ENCODE measurements around the gene RANBP17.

Gene RANBP17

GRCh38 chr5:171127314-171127713, 265.5 kb downstream of the RANBP17 start:
- TF ChIP-seq ZNF621 (tag by site-specific recombination; IDR thresholded peaks at IDR 0.05) (no peak), PRDM10 (tag by site-specific recombination; IDR thresholded peaks at IDR 0.05) (no peak)
- no peaks in the 10 kb centered on the region for H3K9me3 ChIP-seq (ENCODE audit: control insufficient read depth, insufficient read depth, low read depth, low read length)
- CTCF ChIA-PET = interaction anchor here (0.7 kb wide), 2 partner anchors 35 to 477 kb away, joined by 3 read pairs; no protein-coding TSS in a partner anchor
- POLR2A ChIA-PET = no interaction called here
- no peak overlapping the region for H3K27ac ChIP-seq (ENCODE audit: extremely low read depth, low read depth, low read length)
- no peaks in the 10 kb centered on the region for H3K36me3 ChIP-seq (ENCODE audit: control insufficient read depth in 2 of 2, insufficient read depth in 1 of 2, low read length in 2 of 2)
- no peak overlapping the region for H3K4me3 ChIP-seq (ENCODE audit: low read depth, low read length)
- H3K4me1 ChIP-seq (ENCODE audit: control insufficient read depth, insufficient read depth, low read length) = 0 out of 2 replicates have a peak, but pooled peaks cover under 1% of the 10 kb centered on the region

DNA sequence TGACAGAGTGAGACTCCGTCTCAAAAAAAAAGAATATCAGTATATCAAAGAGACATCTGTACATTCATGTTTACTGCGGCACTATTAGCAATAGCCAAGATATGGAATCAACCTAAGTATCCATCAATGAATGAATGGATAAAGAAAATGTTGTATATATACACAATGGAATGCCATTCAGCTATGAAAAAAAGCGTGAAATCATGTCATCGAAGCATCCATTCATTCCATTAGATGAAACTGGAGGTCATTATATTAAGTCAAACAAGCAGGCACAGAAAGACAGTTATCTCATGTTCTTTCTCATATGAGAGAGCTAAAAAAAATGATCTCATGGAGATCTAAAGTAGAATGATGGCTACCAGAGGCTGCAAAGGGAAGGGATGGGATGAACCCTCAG, 266.3 kb downstream of the RANBP17 start:
- CTCF ChIA-PET = interaction anchor here (0.7 to 1.2 kb wide), 2 partner anchors 24 to 477 kb away, joined by 3 to 5 read pairs; no protein-coding TSS in a partner anchor
- Histone ChIP-seq H3K36me3 (ENCODE audit: control insufficient read depth in 2 of 2, insufficient read depth in 1 of 2, low read length in 2 of 2) (no peaks in the 10 kb centered on the region), H3K4me3 (ENCODE audit: low read depth, low read length) (no peak overlapping the region), H3K27ac (ENCODE audit: extremely low read depth, low read depth, low read length) (no peak overlapping the region), H3K4me1 (ENCODE audit: control insufficient read depth, insufficient read depth, low read length) (no peaks in the 10 kb centered on the region), H3K9me3 (ENCODE audit: control insufficient read depth, insufficient read depth, low read depth, low read length) (no peaks in the 10 kb centered on the region)
- TF ChIP-seq, protein P1, sequence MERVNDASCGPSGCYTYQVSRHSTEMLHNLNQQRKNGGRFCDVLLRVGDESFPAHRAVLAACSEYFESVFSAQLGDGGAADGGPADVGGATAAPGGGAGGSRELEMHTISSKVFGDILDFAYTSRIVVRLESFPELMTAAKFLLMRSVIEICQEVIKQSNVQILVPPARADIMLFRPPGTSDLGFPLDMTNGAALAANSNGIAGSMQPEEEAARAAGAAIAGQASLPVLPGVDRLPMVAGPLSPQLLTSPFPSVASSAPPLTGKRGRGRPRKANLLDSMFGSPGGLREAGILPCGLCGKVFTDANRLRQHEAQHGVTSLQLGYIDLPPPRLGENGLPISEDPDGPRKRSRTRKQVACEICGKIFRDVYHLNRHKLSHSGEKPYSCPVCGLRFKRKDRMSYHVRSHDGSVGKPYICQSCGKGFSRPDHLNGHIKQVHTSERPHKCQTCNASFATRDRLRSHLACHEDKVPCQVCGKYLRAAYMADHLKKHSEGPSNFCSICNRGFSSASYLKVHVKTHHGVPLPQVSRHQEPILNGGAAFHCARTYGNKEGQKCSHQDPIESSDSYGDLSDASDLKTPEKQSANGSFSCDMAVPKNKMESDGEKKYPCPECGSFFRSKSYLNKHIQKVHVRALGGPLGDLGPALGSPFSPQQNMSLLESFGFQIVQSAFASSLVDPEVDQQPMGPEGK (tag by site-specific recombination; IDR thresholded peaks at IDR 0.05) = no peak
- TF ChIP-seq ZSCAN16 (tag by site-specific recombination; IDR thresholded peaks at IDR 0.05) = no peak
- TF ChIP-seq ZNF529 (tag by site-specific recombination; IDR thresholded peaks at IDR 0.05; ENCODE audit: insufficient replicate concordance) = no peak
- no peak for TF ChIP-seq TCF7L2 (IDR thresholded peaks at IDR 0.05; ENCODE audit: borderline replicate concordance, low read depth, low read length)
- TF ChIP-seq SP3 (tag by site-specific recombination; IDR thresholded peaks at IDR 0.05) = no peak
- no peak for TF ChIP-seq ZNF169 (tag by site-specific recombination; IDR thresholded peaks at IDR 0.05)
- no peak for TF ChIP-seq ZNF23 (tag by site-specific recombination; IDR thresholded peaks at IDR 0.05; ENCODE audit: borderline replicate concordance)
- no peak for TF ChIP-seq ZNF214 (tag by site-specific recombination; IDR thresholded peaks at IDR 0.05; ENCODE audit: borderline replicate concordance)
- no peak for TF ChIP-seq PRDM6 (tag by site-specific recombination; IDR thresholded peaks at IDR 0.05)
- TF ChIP-seq HIC1 (tag by site-specific recombination; IDR thresholded peaks at IDR 0.05) = no peak
- POLR2A ChIA-PET = no interaction called here
